CD4-positive, alpha-beta memory T cell (primary cell): ENCODE results near the gene WBP4. TPM values are rescaled to one million over a fixed set of nuclear protein-coding genes. Genes with fewer than 3 reads are reported as not detected.
A peak's percentile ranks its signal among the peaks of the same experiment; 100 is the strongest.

Source experiments
- CTCF ChIA-PET: fragments of 350-600 bp; sonication (Branson Sonifier 250); formaldehyde crosslinking; loops from one replicate; lab custom pipeline; 2021; ENCODE audit warnings: inconsistent platforms; ENCODE audit not compliant: partially characterized antibody; lab: Charles Lee
- POLR2A ChIA-PET: fragments of 350-600 bp; sonication (Branson Sonifier 250); formaldehyde crosslinking; loops from one replicate; lab custom pipeline; 2021; ENCODE audit not compliant: partially characterized antibody; lab: Charles Lee
- DNase-seq, 5 donors: peaks; one replicate each; pipeline versions ENCODE4 v3.0.0 to v3.0.0-alpha.2; 2020 to 2022; ENCODE audit warnings: mixed read lengths in 1 of 5
- H3K27ac ChIP-seq: one replicate; pipeline ENCODE4 v1.7.0; 2013; ENCODE audit warnings: low read depth, low read length
- H3K27me3 ChIP-seq: 2 replicates; pipeline ENCODE4 v1.7.0; 2013; ENCODE audit warnings: mild to moderate bottlenecking, low read length, moderate library complexity; ENCODE audit not compliant: insufficient read depth
- H3K36me3 ChIP-seq: 2 replicates; pipeline ENCODE4 v1.7.0; 2013; ENCODE audit warnings: mild to moderate bottlenecking, low read length, moderate library complexity; ENCODE audit not compliant: insufficient read depth
- H3K4me1 ChIP-seq: 2 replicates; pipeline ENCODE4 v1.7.0; 2013; ENCODE audit warnings: mild to moderate bottlenecking, low read length, moderate library complexity; ENCODE audit not compliant: insufficient read depth
- H3K4me3 ChIP-seq, 2 donors: one replicate each; pipeline ENCODE4 v1.7.0; 2013; ENCODE audit warnings: low read length in 2 of 2, mild to moderate bottlenecking in 1 of 2
- H3K9me3 ChIP-seq, 2 donors: one replicate each; pipeline ENCODE4 v1.7.0; 2013; ENCODE audit warnings: low read length in 2 of 2, control low read depth in 1 of 2; ENCODE audit not compliant: control insufficient read depth in 1 of 2
- H3K27ac Mint-ChIP-seq, 7 donors: one replicate each; pipeline ENCODE4 v1.8.0; 2020 to 2021; ENCODE audit warnings: mixed read lengths in 7 of 7, mild to moderate bottlenecking in 6 of 7, inconsistent platforms in 3 of 7, moderate library complexity in 3 of 7
- H3K27me3 Mint-ChIP-seq, 2 donors: one replicate each; pipeline ENCODE4 v1.8.0; 2020 to 2021; ENCODE audit warnings: mixed read lengths in 2 of 2
- H3K36me3 Mint-ChIP-seq, 2 donors: one replicate each; pipeline ENCODE4 v1.8.0; 2020 to 2021; ENCODE audit warnings: mixed read lengths in 2 of 2, inconsistent platforms in 1 of 2, mild to moderate bottlenecking in 1 of 2
- H3K4me1 Mint-ChIP-seq, 4 donors: one replicate each; pipeline ENCODE4 v1.8.0; 2020 to 2021; ENCODE audit warnings: mixed read lengths in 4 of 4, mild to moderate bottlenecking in 1 of 4
- H3K4me3 Mint-ChIP-seq, 8 donors: one replicate each; pipeline ENCODE4 v1.8.0; 2020 to 2021; ENCODE audit warnings: mixed read lengths in 8 of 8, mild to moderate bottlenecking in 7 of 8, moderate library complexity in 6 of 8, inconsistent platforms in 3 of 8
- H3K9me3 Mint-ChIP-seq, 8 donors: one replicate each; pipeline ENCODE4 v1.8.0; 2020 to 2021; ENCODE audit warnings: mixed read lengths in 8 of 8, mild to moderate bottlenecking in 5 of 8, inconsistent platforms in 3 of 8, moderate library complexity in 1 of 8
- intact Hi-C: fragments of 100-400 bp; cut with micrococcal nuclease; formaldehyde crosslinking; loops from one replicate; pipeline ENCODE4 v1.15.1; 2023
- polyA plus RNA-seq, 2 donors: library from polyadenylated mRNA; unstranded; fragments of 300-500 nt; fragmentation: Illumina TruSeq; gene quantifications; one replicate each; pipeline ENCODE4 v1.2.3, GENCODE V29; 2021
- total RNA-seq, 2 experiments: library from RNA; stranded (reverse); gene quantifications; one replicate each; pipeline ENCODE4 v1.2.3, GENCODE V29; 2021

The WBP4 gene
- total and polyA plus RNA-seq, 4 experiments from 2014 or later: 1.9 to 9.1 (median 6.2) TPM

DNA sequence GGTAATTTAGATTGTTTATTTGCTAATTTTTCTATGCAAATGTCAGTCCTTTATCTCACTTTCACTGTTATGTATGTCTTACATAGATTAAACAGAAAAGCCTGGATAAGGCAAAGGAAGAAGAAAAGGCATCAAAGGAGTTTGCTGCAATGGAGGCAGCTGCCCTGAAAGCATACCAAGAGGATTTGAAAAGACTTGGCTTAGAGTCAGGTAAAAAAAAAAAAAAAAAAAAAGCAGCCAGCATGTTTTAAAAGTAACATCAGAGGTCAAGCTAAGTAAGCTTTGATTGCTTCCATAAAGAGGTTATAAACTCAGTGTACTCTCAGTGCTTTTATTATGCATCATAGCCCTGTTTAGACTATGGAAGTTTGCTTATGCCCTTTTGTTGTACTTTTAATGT, 3.8 kb downstream of the WBP4 start:
- H3K4me1 Mint-ChIP-seq: peaks cover 12 to 52% (median 15%) of the 10 kb centered on the region in 4 donors
- no peak overlapping the region for H3K27ac Mint-ChIP-seq
- Histone ChIP-seq H3K9me3 (no peaks in the 10 kb centered on the region), H3K27ac (no peak overlapping the region), H3K4me3 (no peak overlapping the region), H3K27me3 (no peaks in the 10 kb centered on the region), H3K4me1 (peaks cover 24% of the 10 kb centered on the region), H3K36me3 (peaks cover 36% of the 10 kb centered on the region)
- ChIA-PET POLR2A (interaction anchor here (0.6 kb wide), 1 partner anchor 201 kb away, joined by 3 read pairs; no protein-coding TSS in a partner anchor), CTCF (interaction anchor here (1.7 kb wide), 1 partner anchor 11 kb away, joined by 6 read pairs; no protein-coding TSS in a partner anchor)
- DNase-seq: no peak
- no peak overlapping the region for H3K4me3 Mint-ChIP-seq
- peaks cover 2 to 5% of the 10 kb centered on the region in 2 donors for H3K27me3 Mint-ChIP-seq
- peaks cover 34 to 57% of the 10 kb centered on the region in 2 donors for H3K36me3 Mint-ChIP-seq
- peaks cover 0 to 15% (median 0%) of the 10 kb centered on the region in 8 donors for H3K9me3 Mint-ChIP-seq
- intact Hi-C loops: no loop called here

DNA sequence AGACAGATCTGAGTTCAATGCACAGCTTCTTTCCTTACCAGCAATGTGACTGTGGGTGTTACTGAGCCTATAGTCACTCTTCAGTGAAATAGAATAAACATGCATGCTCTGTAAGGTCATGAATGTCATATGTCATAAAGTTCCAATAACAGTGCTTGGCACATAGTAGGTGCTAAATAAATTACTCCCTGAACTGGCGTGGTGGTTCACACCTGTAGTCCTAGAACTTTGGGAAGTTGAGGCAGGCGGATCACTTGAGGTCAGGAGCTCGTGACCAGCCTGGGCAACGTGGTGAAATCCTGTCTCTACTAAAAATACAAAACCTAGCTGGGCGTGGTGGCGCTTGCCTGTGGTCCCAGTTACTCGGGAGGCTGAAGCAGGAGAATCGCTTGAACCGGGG, 13.2 kb downstream of the WBP4 start:
- Histone ChIP-seq H3K36me3 (peaks cover 34% of the 10 kb centered on the region), H3K27me3 (no peaks in the 10 kb centered on the region), H3K27ac (no peak overlapping the region), H3K9me3 (no peaks in the 10 kb centered on the region), H3K4me3 (no peak overlapping the region), H3K4me1 (no peaks in the 10 kb centered on the region)
- peaks cover 53 to 60% of the 10 kb centered on the region in 2 donors for H3K36me3 Mint-ChIP-seq
- no peaks in the 10 kb centered on the region for H3K27me3 Mint-ChIP-seq
- H3K4me3 Mint-ChIP-seq: no peak overlapping the region
- intact Hi-C loops: no loop called here
- peak overlapping the region in 1 of 7 donors; percentile 7 for H3K27ac Mint-ChIP-seq
- ChIA-PET POLR2A (interaction anchor here (1.1 to 1.9 kb wide), 2 partner anchors 14 to 189 kb away, joined by 4 to 7 read pairs; partner anchors contain the start of gene MTRF1), CTCF (interaction anchor here (0.8 to 2.9 kb wide), 12 partner anchors 9 to 577 kb away, joined by 3 to 31 read pairs (median 5); partner anchors contain the start of gene WBP4)
- H3K9me3 Mint-ChIP-seq: no peaks in the 10 kb centered on the region
- no peak for DNase-seq
- H3K4me1 Mint-ChIP-seq: no peaks in the 10 kb centered on the region

DNA sequence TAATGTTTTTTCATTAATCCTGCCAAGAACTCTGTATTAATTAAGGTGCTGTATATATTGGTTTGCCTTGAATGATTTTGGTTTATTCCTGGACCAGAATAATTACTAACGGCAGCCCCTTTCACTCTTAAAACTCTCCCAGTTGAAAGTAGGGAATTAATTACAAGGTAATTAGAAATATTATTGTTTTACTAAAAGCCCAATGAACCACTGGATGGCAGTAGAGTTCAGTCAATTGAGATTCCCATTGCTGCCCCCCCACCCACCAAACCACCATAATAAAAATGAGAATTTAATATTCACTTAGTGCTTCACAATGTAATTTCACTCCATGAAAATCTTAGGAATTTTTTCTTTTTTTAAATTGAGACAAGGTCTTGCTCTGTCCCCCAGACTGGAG, 13.7 kb downstream of the WBP4 start:
- H3K36me3 Mint-ChIP-seq: peaks cover 53 to 62% of the 10 kb centered on the region in 2 donors
- no peaks in the 10 kb centered on the region for H3K9me3 Mint-ChIP-seq
- no peaks in the 10 kb centered on the region for H3K4me1 Mint-ChIP-seq
- CTCF ChIA-PET: interaction anchor here (1.0 to 2.8 kb wide), 7 partner anchors 14 to 187 kb away, joined by 3 to 31 read pairs (median 4); partner anchors contain the start of gene WBP4
- Histone ChIP-seq H3K27ac (no peak overlapping the region), H3K36me3 (peaks cover 31% of the 10 kb centered on the region), H3K9me3 (no peaks in the 10 kb centered on the region), H3K4me3 (no peak overlapping the region), H3K4me1 (no peaks in the 10 kb centered on the region), H3K27me3 (no peaks in the 10 kb centered on the region)
- intact Hi-C loops: loop anchor here (1.0 to 5.0 kb wide), 3 partner anchors 147 to 1037 kb away; no protein-coding TSS in a partner anchor
- DNase-seq: peak in 4 of 5 donors; percentile 37 to 52 (median 44)
- POLR2A ChIA-PET: interaction anchor here (1.9 kb wide), 1 partner anchor 14 kb away, joined by 7 read pairs; no protein-coding TSS in a partner anchor
- no peaks in the 10 kb centered on the region for H3K27me3 Mint-ChIP-seq
- H3K27ac Mint-ChIP-seq: no peak overlapping the region
- H3K4me3 Mint-ChIP-seq: no peak overlapping the region

DNA sequence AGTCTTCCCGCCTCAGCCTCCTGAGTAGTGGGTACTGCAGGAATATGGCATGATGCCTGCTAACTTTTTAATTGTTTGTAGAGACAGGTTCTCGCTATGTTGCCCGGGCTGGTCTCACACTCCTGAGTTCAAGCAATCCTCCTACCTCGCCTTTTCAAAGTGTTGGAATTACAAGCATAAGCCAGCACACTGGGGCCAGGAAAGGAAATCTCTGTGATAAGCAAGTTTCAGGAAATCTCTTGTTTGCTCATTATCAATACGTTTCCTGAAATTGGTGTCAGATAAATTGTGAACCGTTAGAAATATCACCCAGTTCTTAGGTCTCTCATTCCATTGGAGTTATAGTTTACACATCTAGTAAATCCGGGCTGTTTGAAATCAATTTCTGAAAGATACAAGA, 14.2 kb downstream of the WBP4 start:
- no peaks in the 10 kb centered on the region for H3K9me3 Mint-ChIP-seq
- no peak overlapping the region for H3K4me3 Mint-ChIP-seq
- Histone ChIP-seq H3K9me3 (no peaks in the 10 kb centered on the region), H3K4me1 (no peaks in the 10 kb centered on the region), H3K36me3 (peaks cover 26% of the 10 kb centered on the region), H3K27ac (no peak overlapping the region), H3K27me3 (no peaks in the 10 kb centered on the region), H3K4me3 (no peak overlapping the region)
- intact Hi-C loops: loop anchor here (1.0 to 5.0 kb wide), 3 partner anchors 147 to 1037 kb away; no protein-coding TSS in a partner anchor
- peaks cover 52 to 62% of the 10 kb centered on the region in 2 donors for H3K36me3 Mint-ChIP-seq
- no peaks in the 10 kb centered on the region for H3K4me1 Mint-ChIP-seq
- no peak for DNase-seq
- H3K27me3 Mint-ChIP-seq: no peaks in the 10 kb centered on the region
- CTCF ChIA-PET: no interaction called here
- POLR2A ChIA-PET: interaction anchor here (1.9 kb wide), 1 partner anchor 15 kb away, joined by 7 read pairs; no protein-coding TSS in a partner anchor
- no peak overlapping the region for H3K27ac Mint-ChIP-seq

DNA sequence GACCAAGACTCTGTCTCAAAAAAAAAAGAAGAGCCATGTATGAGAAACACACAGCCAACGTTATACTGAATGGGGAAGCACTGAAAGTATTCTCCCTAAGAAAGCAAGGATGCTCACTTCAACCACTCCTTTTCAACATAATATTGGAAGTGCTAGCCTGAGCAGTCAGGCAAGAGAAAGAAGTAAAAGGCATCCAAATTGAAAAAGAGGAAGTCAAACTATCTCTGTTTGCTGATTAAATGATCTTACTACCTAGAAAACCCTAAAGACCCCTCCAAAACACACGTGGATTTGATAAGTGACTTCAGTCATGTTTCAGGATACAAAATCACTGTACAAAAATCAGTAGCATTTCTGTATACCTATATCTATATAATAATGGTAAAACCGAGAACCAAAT, 16.2 kb downstream of the WBP4 start:
- H3K36me3 ChIP-seq: peaks cover 14% of the 10 kb centered on the region
- ChIA-PET POLR2A (no interaction called here), CTCF (interaction anchor here (1.7 kb wide), 1 partner anchor 149 kb away, joined by 3 read pairs; no protein-coding TSS in a partner anchor)
- no peak overlapping the region for H3K27ac ChIP-seq
- no peaks in the 10 kb centered on the region for H3K9me3 Mint-ChIP-seq
- no peak overlapping the region for H3K27ac Mint-ChIP-seq
- intact Hi-C loops: loop anchor here (5.0 kb wide), 1 partner anchor 1035 kb away; no protein-coding TSS in a partner anchor
- H3K4me3 ChIP-seq: no peak overlapping the region
- H3K4me1 ChIP-seq: no peaks in the 10 kb centered on the region
- peaks cover 0 to under 1% (median 0%) of the 10 kb centered on the region in 4 donors for H3K4me1 Mint-ChIP-seq
- DNase-seq: no peak
- H3K27me3 Mint-ChIP-seq: no peaks in the 10 kb centered on the region
- H3K36me3 Mint-ChIP-seq: peaks cover 50 to 62% of the 10 kb centered on the region in 2 donors
- no peak overlapping the region for H3K4me3 Mint-ChIP-seq
- no peaks in the 10 kb centered on the region for H3K9me3 ChIP-seq
- no peaks in the 10 kb centered on the region for H3K27me3 ChIP-seq

DNA sequence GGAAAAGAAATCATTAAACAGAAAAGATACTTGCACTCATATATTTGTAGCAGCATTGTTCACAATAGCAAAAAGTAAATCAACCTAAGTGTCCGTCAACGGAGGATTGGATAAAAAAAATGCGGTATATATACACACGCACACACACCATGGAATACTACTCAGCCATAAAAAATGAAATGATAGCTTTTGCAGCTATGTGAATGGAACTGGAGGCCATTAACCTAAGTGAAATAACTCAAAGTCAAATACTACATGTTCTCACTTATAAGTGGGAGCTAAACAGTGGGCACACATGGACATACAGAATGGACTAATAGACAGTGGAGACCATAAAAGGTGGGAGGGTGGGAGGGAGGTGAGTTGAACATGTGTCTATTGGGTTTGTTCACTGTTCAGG, 18.4 kb downstream of the WBP4 start:
- Mint-ChIP-seq H3K9me3 (no peaks in the 10 kb centered on the region), H3K27ac (peak overlapping the region in 1 of 7 donors; percentile 46), H3K36me3 (peaks cover 63 to 65% of the 10 kb centered on the region in 2 donors), H3K27me3 (no peaks in the 10 kb centered on the region), H3K4me1 (peaks cover 0 to 3% (median 0%) of the 10 kb centered on the region in 4 donors), H3K4me3 (no peak overlapping the region)
- Histone ChIP-seq H3K4me3 (no peak overlapping the region), H3K9me3 (no peaks in the 10 kb centered on the region), H3K27me3 (no peaks in the 10 kb centered on the region), H3K36me3 (peaks cover 12% of the 10 kb centered on the region), H3K27ac (no peak overlapping the region), H3K4me1 (no peaks in the 10 kb centered on the region)
- ChIA-PET POLR2A (no interaction called here), CTCF (no interaction called here)
- no peak for DNase-seq
- intact Hi-C loops: loop anchor here (5.0 kb wide), 1 partner anchor 1033 kb away; no protein-coding TSS in a partner anchor

DNA sequence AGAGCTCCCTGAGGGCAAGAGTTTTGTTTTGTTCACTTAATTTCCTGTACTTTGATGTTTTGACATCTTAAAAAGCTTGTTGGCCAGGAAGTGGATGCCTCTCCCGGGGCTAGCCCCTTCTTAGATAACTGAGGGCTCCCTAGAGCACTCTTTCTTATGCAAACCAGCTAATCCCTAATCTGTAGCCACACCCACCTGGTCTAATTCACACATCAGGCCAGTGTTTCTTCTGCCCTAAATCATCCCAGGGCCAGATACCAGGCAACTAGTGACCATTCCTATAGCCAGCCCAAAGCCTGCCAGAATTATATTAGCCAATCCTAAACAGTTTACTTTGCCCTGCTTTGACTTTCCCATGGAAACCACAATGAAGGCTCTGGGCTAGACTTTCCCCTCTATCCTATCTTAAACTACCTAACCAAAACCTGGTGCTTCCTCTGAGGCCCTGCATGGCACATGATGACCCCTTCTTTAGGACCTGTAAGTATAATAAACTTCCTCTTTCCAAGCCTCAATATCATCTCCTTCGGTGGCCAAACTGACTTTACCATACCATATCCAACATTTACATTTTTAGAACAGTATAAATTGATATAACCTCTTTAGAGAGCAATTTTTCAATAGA, 24.8 kb downstream of the WBP4 start:
- ChIA-PET CTCF (interaction anchor here (0.7 kb wide), 1 partner anchor 111 kb away, joined by 3 read pairs; no protein-coding TSS in a partner anchor), POLR2A (interaction anchor here (1.0 kb wide), 1 partner anchor 25 kb away, joined by 4 read pairs; the partner anchor contains the start of gene WBP4)
- peaks cover 3 to 11% (median 6%) of the 10 kb centered on the region in 4 donors for H3K4me1 Mint-ChIP-seq
- peaks cover 22 to 32% of the 10 kb centered on the region in 2 donors for H3K36me3 Mint-ChIP-seq
- Histone ChIP-seq H3K4me1 (no peaks in the 10 kb centered on the region), H3K9me3 (no peaks in the 10 kb centered on the region), H3K4me3 (no peak overlapping the region), H3K27ac (no peak overlapping the region), H3K27me3 (no peaks in the 10 kb centered on the region), H3K36me3 (no peaks in the 10 kb centered on the region)
- no peaks in the 10 kb centered on the region for H3K27me3 Mint-ChIP-seq
- H3K9me3 Mint-ChIP-seq: peaks cover 0 to 12% (median 2%) of the 10 kb centered on the region in 8 donors
- peak overlapping the region in 3 of 7 donors; percentile 10 to 77 (median 28) for H3K27ac Mint-ChIP-seq
- intact Hi-C loops: no loop called here
- DNase-seq: no peak
- H3K4me3 Mint-ChIP-seq: no peak overlapping the region
